Hepatocyte (in vitro differentiated cells): ENCODE data around the gene OR10H4. TPM values are rescaled to one million over a fixed set of nuclear protein-coding genes. Genes with fewer than 3 reads are reported as not detected.
"Not testable (repeated sequence)": the region's sequence is repeated elsewhere in the genome, so short reads cannot be mapped to it uniquely, and the experiment has no call there.

Source experiments
- DNase-seq: peaks from one replicate; pipeline ENCODE4 v3.0.0-alpha.2; 2016; ENCODE audit warnings: low spot score
- H2AFZ ChIP-seq: fragments of 200-600 bp; sonication (generic); 2 replicates; pipeline ENCODE4 v1.6.0; 2016; ENCODE audit warnings: antibody characterized with exemption, mild to moderate bottlenecking
- H3K27ac ChIP-seq: fragments of 200-600 bp; sonication (generic); 2 replicates; pipeline ENCODE4 v1.5.1; 2016; ENCODE audit warnings: mild to moderate bottlenecking
- H3K27me3 ChIP-seq: fragments of 200-600 bp; sonication (generic); 2 replicates; pipeline ENCODE4 v1.6.1; 2016
- H3K36me3 ChIP-seq: fragments of 200-600 bp; sonication (generic); replicated peaks from 2 replicates; pipeline ENCODE4 v1.5.1; 2016; ENCODE audit warnings: low read depth; ENCODE audit not compliant: insufficient read depth
- H3K4me1 ChIP-seq: fragments of 200-600 bp; sonication (generic); 2 replicates; pipeline ENCODE4 v1.5.1; 2016; ENCODE audit warnings: mild to moderate bottlenecking, moderate library complexity; ENCODE audit not compliant: insufficient read depth
- H3K4me2 ChIP-seq: fragments of 200-600 bp; sonication (generic); 2 replicates; pipeline ENCODE4 v1.6.0; 2016
- H3K4me3 ChIP-seq: fragments of 200-600 bp; sonication (generic); 2 replicates; pipeline ENCODE4 v1.5.1; 2016; ENCODE audit warnings: mild to moderate bottlenecking
- H3K79me2 ChIP-seq: fragments of 200-600 bp; sonication (generic); 2 replicates; pipeline ENCODE4 v1.6.0; 2017; ENCODE audit warnings: mild to moderate bottlenecking
- H3K9me2 ChIP-seq: fragments of 200-600 bp; sonication (generic); replicated peaks from 2 replicates; pipeline ENCODE4 v1.6.0; 2017; ENCODE audit warnings: mild to moderate bottlenecking; ENCODE audit not compliant: insufficient read depth
- H3K9me3 ChIP-seq: fragments of 200-600 bp; sonication (generic); 2 replicates; pipeline ENCODE4 v1.5.1; 2016; ENCODE audit warnings: low read depth, mild to moderate bottlenecking
- H4K20me1 ChIP-seq: fragments of 200-600 bp; sonication (generic); 2 replicates; pipeline ENCODE4 v1.6.0; 2016; ENCODE audit warnings: mild to moderate bottlenecking; ENCODE audit not compliant: insufficient read depth, poor library complexity, severe bottlenecking
- CTCF ChIP-seq: fragments of 200-600 bp; sonication (generic); IDR thresholded peaks from 2 replicates; pipeline ENCODE4 v1.5.1; 2016; ENCODE audit warnings: antibody characterized with exemption, mild to moderate bottlenecking; ENCODE audit not compliant: poor library complexity
- EZH2 ChIP-seq: fragments of 200-600 bp; sonication (generic); IDR thresholded peaks from 2 replicates; pipeline ENCODE4 v1.6.1; 2016; ENCODE audit warnings: antibody characterized with exemption, mild to moderate bottlenecking, borderline replicate concordance
- EZH2phosphoT487 ChIP-seq: fragments of 200-600 bp; sonication (generic); IDR thresholded peaks from one replicate; pipeline ENCODE4 v1.6.1; 2018; ENCODE audit warnings: antibody characterized with exemption, mild to moderate bottlenecking, low read depth, moderate library complexity; ENCODE audit not compliant: unreplicated experiment, severe bottlenecking
- WGBS: methylation state at CpG from one replicate; pipeline ENCODE4 v1.1.6; 2016; ENCODE audit warnings: low lambda C conversion rate; ENCODE audit errors: missing lambda C conversion rate; 5-methylcytosine and 5-hydroxymethylcytosine counted together
- polyA plus RNA-seq: library from polyadenylated mRNA; unstranded; fragments of >200 nt; fragmentation: Nextera tagmentation; extraction: Ambion mirVana; gene quantifications from 2 replicates; pipeline ENCODE4 v1.2.1, GENCODE V29; 2016
- total RNA-seq: library from RNA; depleted of rRNA; stranded (reverse); fragments of >200 nt; gene quantifications from 2 replicates; pipeline ENCODE4 v1.2.3, GENCODE V29; 2014

OR10H4 gene
- total and polyA plus RNA-seq, 2 experiments from 2014 or later, result not detected

GRCh38 chr19:15962319-15962718, 13.5 kb downstream of the OR10H4 start:
- H3K4me3 ChIP-seq, result no peak overlapping the region
- H3K36me3 ChIP-seq, result no peaks in the 10 kb centered on the region
- no peaks in the 10 kb centered on the region for H3K79me2 ChIP-seq
- DNase-seq, result no peak
- no peak overlapping the region for H2AFZ ChIP-seq
- H3K4me2 ChIP-seq, result no peak overlapping the region
- no peaks in the 10 kb centered on the region for H3K27me3 ChIP-seq
- no peaks in the 10 kb centered on the region for H3K4me1 ChIP-seq
- 56% methylated on average over 6 of the region's 6 CpGs for whole genome bisulfite sequencing
- H3K27ac ChIP-seq, result no peak overlapping the region
- no peaks in the 10 kb centered on the region for H4K20me1 ChIP-seq
- TF ChIP-seq CTCF, result no peak
- no peak for TF ChIP-seq EZH2phosphoT487
- TF ChIP-seq EZH2, result no peak
- no peaks in the 10 kb centered on the region for H3K9me2 ChIP-seq
- no peaks in the 10 kb centered on the region for H3K9me3 ChIP-seq

- Histone ChIP-seq H2AFZ (no peak overlapping the region), H4K20me1 (no peaks in the 10 kb centered on the region), H3K79me2 (no peaks in the 10 kb centered on the region), H3K36me3 (no peaks in the 10 kb centered on the region), H3K27me3 (no peaks in the 10 kb centered on the region), H3K4me3 (no peak overlapping the region), H3K27ac (no peak overlapping the region), H3K4me2 (no peak overlapping the region), H3K9me3 (no peaks in the 10 kb centered on the region), H3K9me2 (no peaks in the 10 kb centered on the region), H3K4me1 (no peaks in the 10 kb centered on the region)
- TF ChIP-seq EZH2, result no peak
- DNase-seq, result no peak
- 67% methylated on average over 2 of the region's 2 CpGs for WGBS
Observed at GRCh38 chr19:15964231-15964630, 15.4 kb downstream of the OR10H4 start.

GRCh38 chr19:15971224-15971780, 22.5 kb downstream of the OR10H4 start:
- H3K4me1 ChIP-seq, result no peaks in the 10 kb centered on the region
- no peaks in the 10 kb centered on the region for H3K9me2 ChIP-seq
- H3K9me3 ChIP-seq, result no peaks in the 10 kb centered on the region
- H3K4me3 ChIP-seq, result no peak overlapping the region
- H3K36me3 ChIP-seq, result no peaks in the 10 kb centered on the region
- no peak overlapping the region for H2AFZ ChIP-seq
- H3K27me3 ChIP-seq, result no peaks in the 10 kb centered on the region
- H3K4me2 ChIP-seq, result no peak overlapping the region
- WGBS, result 59% methylated on average over 5 of the region's 5 CpGs
- no peak overlapping the region for H3K27ac ChIP-seq
- no peaks in the 10 kb centered on the region for H4K20me1 ChIP-seq
- no peaks in the 10 kb centered on the region for H3K79me2 ChIP-seq
- no peak for DNase-seq
- TF ChIP-seq CTCF (no peak), EZH2phosphoT487 (no peak), EZH2 (no peak)

- H3K27me3 ChIP-seq, H3K9me2 ChIP-seq, DNase-seq, H3K4me1 ChIP-seq, H2AFZ ChIP-seq, H3K36me3 ChIP-seq, H3K4me2 ChIP-seq, H3K79me2 ChIP-seq, H3K9me3 ChIP-seq, H4K20me1 ChIP-seq, H3K27ac ChIP-seq, H3K4me3 ChIP-seq: not testable (repeated sequence)
Observed at GRCh38 chr19:15972043-15972442, 23.2 kb downstream of the OR10H4 start.
